ENCODE data around the gene NF2.

DNA sequence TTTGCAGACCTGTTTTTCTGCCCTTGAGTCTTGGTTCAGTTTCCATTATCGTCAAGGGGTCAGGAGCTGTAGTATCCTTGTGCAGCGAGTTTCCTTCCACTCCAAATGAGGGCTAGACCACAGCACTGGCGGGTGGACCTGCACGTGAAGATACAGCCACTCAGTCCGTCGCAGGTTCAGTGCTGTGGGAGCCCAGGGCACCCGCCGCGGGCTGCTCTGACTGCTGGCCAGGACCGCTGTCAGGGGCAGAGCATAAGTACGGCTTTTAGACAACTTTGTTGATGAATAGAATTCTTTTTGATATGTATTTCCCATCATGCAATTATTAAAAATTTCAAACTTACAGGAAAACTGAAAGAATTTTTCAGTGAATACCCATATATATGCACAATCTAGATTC is 56.6 kb downstream of the NF2 start:
- TF ChIP-seq, protein P1, sequence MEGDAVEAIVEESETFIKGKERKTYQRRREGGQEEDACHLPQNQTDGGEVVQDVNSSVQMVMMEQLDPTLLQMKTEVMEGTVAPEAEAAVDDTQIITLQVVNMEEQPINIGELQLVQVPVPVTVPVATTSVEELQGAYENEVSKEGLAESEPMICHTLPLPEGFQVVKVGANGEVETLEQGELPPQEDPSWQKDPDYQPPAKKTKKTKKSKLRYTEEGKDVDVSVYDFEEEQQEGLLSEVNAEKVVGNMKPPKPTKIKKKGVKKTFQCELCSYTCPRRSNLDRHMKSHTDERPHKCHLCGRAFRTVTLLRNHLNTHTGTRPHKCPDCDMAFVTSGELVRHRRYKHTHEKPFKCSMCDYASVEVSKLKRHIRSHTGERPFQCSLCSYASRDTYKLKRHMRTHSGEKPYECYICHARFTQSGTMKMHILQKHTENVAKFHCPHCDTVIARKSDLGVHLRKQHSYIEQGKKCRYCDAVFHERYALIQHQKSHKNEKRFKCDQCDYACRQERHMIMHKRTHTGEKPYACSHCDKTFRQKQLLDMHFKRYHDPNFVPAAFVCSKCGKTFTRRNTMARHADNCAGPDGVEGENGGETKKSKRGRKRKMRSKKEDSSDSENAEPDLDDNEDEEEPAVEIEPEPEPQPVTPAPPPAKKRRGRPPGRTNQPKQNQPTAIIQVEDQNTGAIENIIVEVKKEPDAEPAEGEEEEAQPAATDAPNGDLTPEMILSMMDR (IDR thresholded peaks at IDR 0.05): no peak
- TF ChIP-seq POLR2A (IDR thresholded peaks at IDR 0.05) (no peak), POLR2AphosphoS5 (IDR thresholded peaks at IDR 0.05) (no peak)
